GM12878 (cell line): ENCODE results near the gene TREML2. TPM values are rescaled to one million over a fixed set of nuclear protein-coding genes. Genes with fewer than 3 reads are reported as not detected.

Experiments
- ATAC-seq: fragments of 200-7000 bp; cut with Tn5 transposase; 3 replicates; pipeline ENCODE4 v1.9.1; 2020; ENCODE audit warnings: mild to moderate bottlenecking, moderate library complexity
- BruUV-seq: library from RNA; stranded (reverse); fragments of 400-500 nt; replicated peaks from 2 replicates; lab custom pipeline; 2021; lab: Mats Ljungman, UMichigan
- CTCF ChIA-PET: fragments of 300-600 bp; sonication (Branson Sonifier 250); formaldehyde crosslinking; extraction: SDS; loops from one replicate; lab custom pipeline; 2021; ENCODE audit warnings: inconsistent platforms; lab: Yijun Ruan, JAX
- POLR2A ChIA-PET: fragments of 350-600 bp; formaldehyde crosslinking; extraction: SDS; loops from one replicate; lab custom pipeline; 2021; ENCODE audit warnings: inconsistent platforms; lab: Charles Lee
- RAD21 ChIA-PET: fragments of 300-600 bp; sonication (Branson Sonifier 250); formaldehyde crosslinking; loops from one replicate; lab custom pipeline; 2023; ENCODE audit warnings: antibody characterized with exemption; ENCODE audit not compliant: unreplicated experiment; lab: Charles Lee
- SMC1A ChIA-PET: fragments of 300-600 bp; sonication (Branson Sonifier 250); formaldehyde crosslinking; loops from one replicate; lab custom pipeline; 2023; ENCODE audit not compliant: unreplicated experiment, uncharacterized antibody; lab: Charles Lee
- DNase-seq: peaks from one replicate; pipeline ENCODE4 v3.0.0-alpha.2; 2011; ENCODE audit warnings: low read depth, low spot score
- FAIRE-seq: peaks from 3 replicates; lab custom pipeline; 2011; peaks lifted over from hg19 to GRCh38; lab: Jason Lieb, UNC
- H2AFZ ChIP-seq: 2 replicates; pipeline ENCODE4 v1.6.0; 2011; ENCODE audit warnings: low read depth, low read length, control low read depth; ENCODE audit not compliant: control insufficient read depth
- H3K27ac ChIP-seq: 2 replicates; pipeline ENCODE4 v1.5.1; 2011; ENCODE audit warnings: control low read depth; ENCODE audit not compliant: control insufficient read depth, insufficient read depth
- H3K27me3 ChIP-seq, 2 experiments: replicated peaks in 1 of 2; 2 replicates each; pipeline versions ENCODE4 v1.6.0 to v1.6.1; 2011; ENCODE audit warnings: low read length in 1 of 2; ENCODE audit not compliant: control insufficient read depth in 2 of 2, insufficient read depth in 2 of 2
- H3K36me3 ChIP-seq, 2 experiments: 2 replicates each; pipeline ENCODE4 v1.5.1; 2011; ENCODE audit warnings: low read length in 1 of 2; ENCODE audit not compliant: control insufficient read depth in 2 of 2, insufficient read depth in 2 of 2
- H3K4me1 ChIP-seq: 2 replicates; pipeline ENCODE4 v1.6.1; 2011; ENCODE audit warnings: mild to moderate bottlenecking, low read length, moderate library complexity, mixed read lengths; ENCODE audit not compliant: control insufficient read depth, insufficient read depth
- H3K4me2 ChIP-seq: 2 replicates; pipeline ENCODE4 v1.6.0; 2011; ENCODE audit warnings: control low read depth; ENCODE audit not compliant: control insufficient read depth, insufficient read depth
- H3K4me3 ChIP-seq: fragments of 200-600 bp; sonication (generic); 2 replicates; pipeline ENCODE4 v1.5.1; 2016
- H3K79me2 ChIP-seq: 2 replicates; pipeline ENCODE4 v1.6.0; 2011; ENCODE audit warnings: low read length; ENCODE audit not compliant: control insufficient read depth, insufficient read depth
- H3K9ac ChIP-seq: 2 replicates; pipeline ENCODE4 v1.8.0; 2011; ENCODE audit warnings: low read length, control low read depth, mixed read lengths; ENCODE audit not compliant: control insufficient read depth, insufficient read depth
- H3K9me3 ChIP-seq: replicated peaks from 3 replicates; pipeline ENCODE4 v1.5.1; 2011; ENCODE audit warnings: mild to moderate bottlenecking, low read length; ENCODE audit not compliant: control insufficient read depth, insufficient read depth
- H4K20me1 ChIP-seq: 2 replicates; pipeline ENCODE4 v1.6.0; 2011; ENCODE audit not compliant: control insufficient read depth, insufficient read depth
- BCL3 ChIP-seq: IDR thresholded peaks from 2 replicates; pipeline ENCODE4 v1.6.1; 2011; ENCODE audit warnings: borderline replicate concordance, low read depth, mild to moderate bottlenecking, moderate library complexity, low read length; ENCODE audit not compliant: insufficient read depth, poor library complexity, severe bottlenecking
- CUX1 ChIP-seq: IDR thresholded peaks from 2 replicates; pipeline ENCODE4 v1.6.1; 2012; ENCODE audit warnings: improper control_type of control experiment, low read depth, low read length; ENCODE audit not compliant: insufficient replicate concordance
- ESRRA ChIP-seq: IDR thresholded peaks from 2 replicates; pipeline ENCODE4 v1.6.1; 2012; ENCODE audit warnings: mild to moderate bottlenecking, low read length, improper control_type of control experiment
- NR2F1 ChIP-seq: fragments of 450-650 bp; conservative IDR thresholded peaks from 2 replicates; pipeline ENCODE4 v1.6.1; 2017; ENCODE audit warnings: mild to moderate bottlenecking
- PKNOX1 ChIP-seq: fragments of 450-650 bp; IDR thresholded peaks from 2 replicates; pipeline ENCODE4 v1.6.1; 2016; ENCODE audit warnings: mild to moderate bottlenecking
- RB1 ChIP-seq: fragments of 450-650 bp; formaldehyde crosslinking; IDR thresholded peaks from 2 replicates; pipeline ENCODE4 v1.6.1; 2017; ENCODE audit warnings: mild to moderate bottlenecking, borderline replicate concordance
- SUPT20H ChIP-seq: IDR thresholded peaks from 2 replicates; pipeline ENCODE4 v1.6.1; 2011; ENCODE audit warnings: low read depth, mild to moderate bottlenecking, low read length, moderate library complexity, borderline replicate concordance; ENCODE audit not compliant: control insufficient read depth
- USF1 ChIP-seq: IDR thresholded peaks from 2 replicates; pipeline ENCODE4 v1.6.1; 2011; ENCODE audit warnings: borderline replicate concordance, low read depth, mild to moderate bottlenecking, moderate library complexity, mixed read lengths, low read length; ENCODE audit not compliant: insufficient read depth; ENCODE audit errors: extremely low read length
- ZNF24 ChIP-seq: fragments of 450-650 bp; IDR thresholded peaks from 2 replicates; pipeline ENCODE4 v1.6.1; 2017; ENCODE audit warnings: antibody characterized with exemption, mild to moderate bottlenecking
- WGBS: methylation state at CpG from one replicate; pipeline ENCODE4 v1.1.6; 2016; ENCODE audit warnings: low lambda C conversion rate; ENCODE audit not compliant: insufficient replicate concordance, insufficient coverage; ENCODE audit errors: missing lambda C conversion rate; 5-methylcytosine and 5-hydroxymethylcytosine counted together
- in situ Hi-C: fragments of 300-500 bp; cut with MboI; formaldehyde crosslinking; loops from 9 replicates; pipeline ENCODE4 v1.14.3; 2018; ENCODE audit warnings: mixed read lengths
- intact Hi-C: fragments of 100-400 bp; cut with micrococcal nuclease; formaldehyde crosslinking; loops from one replicate; pipeline ENCODE4 v1.14.2; 2022; ENCODE audit not compliant: unreplicated experiment
- polyA plus RNA-seq, 11 experiments: library from polyadenylated mRNA; depleted of rRNA in 4 of 11; unstranded in 6 of 11; stranded (reverse) in 5 of 11; fragments of >200 nt; fragmentation: Nextera tagmentation in 4 of 11; fragmentation: Illumina TruSeq in 1 of 11; extraction: Ambion mirVana in 4 of 11; extraction: Trizol in 1 of 11; gene quantifications; 1 replicate in 1 of 11; 2 replicates in 10 of 11; pipeline versions ENCODE4 v1.2.1 to v1.2.3, GENCODE V29; 2011 to 2016; ENCODE audit warnings: inconsistent platforms in 2 of 11, missing spikeins in 2 of 11, low read depth in 1 of 11
- total RNA-seq, 4 experiments: library from RNA; depleted of rRNA in 3 of 4; stranded (reverse); fragments of >200 nt in 3 of 4; fragmentation: Illumina TruSeq in 1 of 4; extraction: Trizol in 1 of 4; gene quantifications; 2 replicates each; pipeline versions ENCODE4 v1.2.1 to v1.2.3, GENCODE V29; 2013 to 2021
- TF ChIP-seq, protein P1 (sequence below): fragments of 450-650 bp; IDR thresholded peaks from 2 replicates; pipeline ENCODE4 v1.6.1; 2018; ENCODE audit warnings: borderline replicate concordance, mild to moderate bottlenecking; ENCODE audit not compliant: partially characterized antibody

The TREML2 gene
- total and polyA plus RNA-seq, 10 of the 15 experiments (the other 5 are each of a cell fraction or from before 2014, with no cell fraction given): 0.49 to 9.1 (median 7.3) TPM

DNA sequence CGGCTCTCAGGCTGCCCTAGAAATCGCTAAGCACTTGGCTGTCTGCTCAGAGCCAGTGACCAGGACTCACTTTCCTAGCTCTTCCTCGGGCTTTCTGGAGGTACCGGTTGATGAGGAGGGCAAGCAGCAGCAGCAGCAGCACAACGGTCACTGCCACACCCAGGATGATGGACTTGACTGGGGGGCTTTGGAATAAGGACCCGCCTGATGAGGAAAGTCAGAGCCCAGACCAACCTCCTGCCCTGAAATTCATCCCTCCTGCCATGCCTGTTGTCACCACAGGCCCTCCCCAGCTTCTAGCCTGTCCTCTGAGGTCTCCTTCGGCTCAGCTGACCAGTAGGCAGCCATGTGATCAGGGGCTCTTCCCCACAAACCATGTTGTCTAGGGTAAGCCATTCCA lies 16.2 kb downstream of the TREML2 start:
- SMC1A ChIA-PET: interaction anchor here (0.9 to 2.2 kb wide), 3 partner anchors 8 to 149 kb away, joined by 3 to 6 read pairs (median 4); no protein-coding TSS in a partner anchor
- RAD21 ChIA-PET: interaction anchor here (0.8 kb wide), 1 partner anchor 94 kb away, joined by 3 read pairs; no protein-coding TSS in a partner anchor
- H3K79me2 ChIP-seq: no peaks in the 10 kb centered on the region
- H3K4me2 ChIP-seq: no peak overlapping the region
- FAIRE-seq: no peak
- WGBS: 56% methylated on average over 7 of the region's 7 CpGs
- intact Hi-C loops: no loop called here
- no peak overlapping the region for H3K9ac ChIP-seq
- no peak for DNase-seq
- no peaks in the 10 kb centered on the region for H3K36me3 ChIP-seq
- no TSS peak for BruUV-seq
- no peak for ATAC-seq
- in situ Hi-C loops: no loop called here
- peaks cover 4% of the 10 kb centered on the region; the same call in 2 of the 3 replicates for H3K9me3 ChIP-seq
- no peaks in the 10 kb centered on the region for H4K20me1 ChIP-seq
- no peak overlapping the region for H3K4me3 ChIP-seq
- CTCF ChIA-PET: interaction anchor here (1.2 to 3.7 kb wide), 3 partner anchors 93 to 135 kb away, joined by 3 to 49 read pairs (median 4); no protein-coding TSS in a partner anchor
- H3K27me3 ChIP-seq: no peaks in the 10 kb centered on the region
- no peak overlapping the region for H2AFZ ChIP-seq
- POLR2A ChIA-PET: no interaction called here
- no peaks in the 10 kb centered on the region for H3K4me1 ChIP-seq
- H3K27ac ChIP-seq: no peak overlapping the region
- TF ChIP-seq RB1 (no peak), PKNOX1 (no peak), ZNF24 (no peak), ESRRA (no peak), USF1 (no peak), NR2F1 (no peak), SUPT20H (no peak), CUX1 (no peak), BCL3 (no peak)
- TF ChIP-seq, protein P1, sequence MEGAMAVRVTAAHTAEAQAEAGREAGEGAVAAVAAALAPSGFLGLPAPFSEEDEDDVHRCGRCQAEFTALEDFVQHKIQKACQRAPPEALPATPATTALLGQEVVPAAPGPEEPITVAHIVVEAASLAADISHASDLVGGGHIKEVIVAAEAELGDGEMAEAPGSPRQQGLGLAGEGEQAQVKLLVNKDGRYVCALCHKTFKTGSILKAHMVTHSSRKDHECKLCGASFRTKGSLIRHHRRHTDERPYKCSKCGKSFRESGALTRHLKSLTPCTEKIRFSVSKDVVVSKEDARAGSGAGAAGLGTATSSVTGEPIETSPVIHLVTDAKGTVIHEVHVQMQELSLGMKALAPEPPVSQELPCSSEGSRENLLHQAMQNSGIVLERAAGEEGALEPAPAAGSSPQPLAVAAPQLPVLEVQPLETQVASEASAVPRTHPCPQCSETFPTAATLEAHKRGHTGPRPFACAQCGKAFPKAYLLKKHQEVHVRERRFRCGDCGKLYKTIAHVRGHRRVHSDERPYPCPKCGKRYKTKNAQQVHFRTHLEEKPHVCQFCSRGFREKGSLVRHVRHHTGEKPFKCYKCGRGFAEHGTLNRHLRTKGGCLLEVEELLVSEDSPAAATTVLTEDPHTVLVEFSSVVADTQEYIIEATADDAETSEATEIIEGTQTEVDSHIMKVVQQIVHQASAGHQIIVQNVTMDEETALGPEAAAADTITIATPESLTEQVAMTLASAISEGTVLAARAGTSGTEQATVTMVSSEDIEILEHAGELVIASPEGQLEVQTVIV: no peak
